Measurements from ENCODE around the gene HCAR3.
"Not testable (repeated sequence)": the region's sequence is repeated elsewhere in the genome, so short reads cannot be mapped to it uniquely, and the experiment has no call there.

The HCAR3 gene

DNA sequence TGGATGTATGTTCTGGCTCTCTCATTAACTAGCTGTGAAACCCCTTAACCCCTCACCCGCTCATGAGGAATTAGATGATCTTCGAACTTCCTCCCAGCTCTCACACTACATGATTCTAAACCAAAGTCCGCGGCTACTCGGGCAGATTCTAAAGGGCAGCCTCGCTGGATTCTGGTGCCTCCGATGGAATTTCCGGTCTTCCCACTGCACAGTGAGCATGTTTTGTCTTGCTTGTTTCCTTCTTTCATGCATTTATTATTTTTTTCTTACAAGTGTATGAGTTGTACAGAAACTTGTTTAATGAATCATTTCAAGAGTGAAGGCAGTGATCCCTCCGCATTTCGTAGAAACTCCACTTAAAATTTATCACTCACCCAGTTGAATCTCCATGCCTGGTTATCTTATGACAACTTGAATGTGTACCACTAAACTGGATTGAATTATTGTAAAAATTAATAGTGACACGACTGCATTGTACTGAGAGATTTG is 4.5 kb upstream of the HCAR3 start:
- DNase-seq: no peak

DNA sequence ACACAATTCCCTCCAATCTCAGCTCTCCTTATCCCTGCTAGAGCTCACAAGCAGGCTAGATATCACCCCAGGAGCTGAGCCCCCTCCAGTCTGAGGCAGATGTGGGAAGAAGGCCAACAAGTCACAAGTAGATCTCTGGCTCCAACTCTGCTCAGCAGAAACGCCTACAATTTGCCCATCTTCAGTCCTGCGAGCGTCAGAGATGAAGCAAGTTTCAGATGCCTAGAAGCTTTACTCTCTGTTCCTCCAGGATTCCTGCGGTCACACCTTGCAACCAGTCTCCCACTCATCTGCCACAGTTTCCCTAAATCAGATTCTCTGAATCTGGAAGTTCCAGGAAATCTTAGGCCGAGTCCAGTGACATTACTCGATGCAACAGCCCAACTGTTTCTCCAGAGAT is 1.4 kb downstream of the HCAR3 start:
- not testable (repeated sequence) for DNase-seq

DNA sequence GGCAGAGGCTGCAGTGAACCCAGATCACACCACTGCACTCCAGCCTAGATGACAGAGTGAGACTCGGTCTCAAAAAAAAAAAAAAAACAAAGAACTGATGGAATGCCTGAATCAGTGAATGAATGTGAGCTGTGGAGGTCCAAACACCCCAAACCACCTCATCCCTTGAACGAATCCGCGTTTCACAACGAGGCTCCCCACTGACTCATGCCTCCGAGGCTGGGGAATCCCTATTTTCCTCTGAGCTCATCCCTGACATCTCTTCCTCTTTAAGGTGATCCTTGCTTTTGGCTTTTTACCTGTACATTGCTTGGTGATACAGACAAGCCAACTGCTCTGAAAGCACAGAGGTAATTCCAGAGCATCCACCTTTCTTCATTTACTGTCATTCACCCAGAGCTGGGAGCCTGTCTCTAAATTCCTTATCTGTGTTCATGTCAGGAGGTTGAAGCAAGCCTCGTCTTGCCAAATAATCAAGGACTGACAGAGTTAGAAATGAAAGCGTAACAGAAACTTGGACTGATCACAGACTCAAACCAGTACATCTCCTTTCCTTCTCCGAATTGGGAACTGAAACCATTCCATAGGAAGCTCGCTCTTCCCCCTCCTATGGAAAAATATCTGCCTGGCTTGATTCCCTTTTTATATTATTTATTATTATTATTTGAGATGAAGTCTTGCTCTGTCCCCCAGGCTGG is 3.0 kb downstream of the HCAR3 start:
- not testable (repeated sequence) for DNase-seq

DNA sequence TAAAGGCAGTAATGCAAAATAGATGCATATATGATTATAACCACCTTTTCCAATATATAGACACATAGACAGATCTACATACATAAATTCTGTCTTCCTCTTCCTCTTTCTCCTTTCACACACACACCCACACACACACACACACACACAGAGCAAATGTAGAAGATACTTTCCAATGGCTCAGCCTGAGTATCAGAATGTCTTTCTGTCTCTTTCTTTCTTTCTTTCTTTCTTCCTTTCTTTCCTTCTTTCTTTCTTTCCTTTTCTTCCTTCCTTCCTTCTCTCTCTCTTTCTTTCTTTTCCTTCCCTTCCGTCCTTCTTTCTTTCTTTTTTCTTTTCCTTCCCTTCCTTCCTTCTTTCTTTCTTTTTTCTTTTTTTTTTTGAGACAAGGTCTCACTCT is 5.3 kb downstream of the HCAR3 start:
- not testable (repeated sequence) for DNase-seq

DNA sequence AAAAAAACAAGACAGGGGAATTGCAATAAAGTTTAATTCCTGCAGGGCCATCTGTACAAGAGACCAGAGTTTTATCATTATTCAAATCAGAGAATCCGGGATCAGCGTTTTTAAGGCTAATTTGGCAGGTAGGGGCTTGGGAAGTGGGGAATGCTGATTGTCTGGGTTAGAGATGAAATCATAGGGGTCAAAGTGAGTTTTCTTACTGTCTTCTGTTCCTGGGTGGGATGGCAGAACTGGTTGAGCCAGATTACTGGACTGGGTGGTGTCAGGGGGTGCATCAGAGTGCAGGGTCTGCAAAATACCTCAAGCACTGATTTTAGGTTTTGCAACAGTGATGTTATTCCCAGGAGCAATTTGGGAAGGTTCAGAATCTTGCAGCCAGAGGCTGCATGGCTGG is 6.3 kb downstream of the HCAR3 start:
- DNase-seq: not testable (repeated sequence)

DNA sequence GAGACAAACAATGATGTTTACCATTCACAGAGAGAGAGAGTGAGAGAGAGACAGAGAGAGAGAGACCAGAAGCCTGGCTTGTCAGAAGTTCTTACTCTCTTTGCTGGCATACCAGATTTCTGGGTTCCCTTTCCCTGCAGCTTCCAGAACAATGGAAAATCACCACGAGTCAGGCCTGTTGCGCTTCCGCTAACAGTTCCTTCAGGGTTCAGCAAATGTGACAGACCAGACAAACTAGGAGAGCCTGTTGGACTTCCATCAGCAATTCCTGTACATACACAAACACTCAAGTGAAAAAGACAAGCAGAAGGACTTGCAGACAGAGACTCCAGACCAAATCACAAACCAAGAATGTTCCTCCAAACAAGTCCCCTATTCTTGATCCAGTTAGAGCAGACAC is 7.3 kb downstream of the HCAR3 start:
- not testable (repeated sequence) for DNase-seq

DNA sequence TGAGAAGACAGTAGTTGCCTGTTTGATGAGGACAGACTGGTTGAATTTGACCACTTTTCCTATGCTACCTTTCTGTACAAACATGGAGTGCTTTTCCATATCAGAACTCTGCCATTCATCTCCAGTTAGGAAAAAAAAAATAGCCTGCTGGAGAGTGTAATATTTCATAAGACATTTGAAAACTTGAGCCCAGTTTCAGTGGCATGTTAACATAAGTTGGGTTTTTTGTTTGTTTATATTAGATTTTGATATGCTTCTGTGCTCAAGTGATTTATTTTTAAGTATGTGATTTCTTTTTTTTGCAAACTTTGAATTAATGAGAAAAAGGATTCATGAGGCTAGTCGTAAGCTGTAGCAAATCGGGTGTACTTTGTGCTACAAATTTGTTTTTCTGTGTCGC is 12.8 kb downstream of the HCAR3 start:
- DNase-seq: not testable (repeated sequence)

DNA sequence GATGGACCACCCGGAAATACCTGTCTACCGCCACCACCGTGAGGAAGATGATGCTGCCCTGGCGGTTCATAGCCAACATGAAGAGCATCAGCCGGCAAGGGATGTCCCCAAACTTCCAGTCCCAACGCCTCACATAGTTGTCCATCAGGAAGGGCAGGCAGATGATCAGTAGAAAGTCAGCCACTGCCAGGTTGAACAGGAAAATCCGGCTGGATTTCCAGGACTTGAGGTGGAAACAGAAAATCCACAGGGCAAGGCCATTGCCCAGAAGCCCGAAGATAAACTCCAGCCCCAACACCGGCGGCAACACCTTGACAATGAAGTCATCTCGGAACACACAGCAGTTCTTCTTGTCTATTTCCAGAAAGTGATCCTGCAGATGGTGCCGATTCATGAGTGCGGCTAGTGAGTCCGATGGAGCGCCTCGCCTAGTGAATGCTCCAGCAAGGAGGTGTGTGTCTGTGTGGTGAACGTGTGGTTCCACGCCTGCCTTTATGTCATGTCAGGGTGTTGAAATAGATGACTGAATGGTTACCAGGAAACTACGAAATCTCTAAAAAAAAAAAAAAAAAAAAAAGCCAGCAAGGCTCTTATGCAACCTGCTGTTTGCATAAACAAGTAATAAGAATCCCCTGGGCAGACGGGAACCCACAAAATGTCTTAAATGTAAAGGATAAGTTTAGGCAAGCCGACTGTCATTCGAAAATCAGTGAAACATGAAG is 13.6 kb downstream of the HCAR3 start, which contains the start of gene HCAR2:
Gene HCAR2 (minus strand): TSS at position 468 of the 722 bp plus-strand sequence. CDS start 74 bp downstream, at position 394.
- not testable (repeated sequence) for DNase-seq

DNA sequence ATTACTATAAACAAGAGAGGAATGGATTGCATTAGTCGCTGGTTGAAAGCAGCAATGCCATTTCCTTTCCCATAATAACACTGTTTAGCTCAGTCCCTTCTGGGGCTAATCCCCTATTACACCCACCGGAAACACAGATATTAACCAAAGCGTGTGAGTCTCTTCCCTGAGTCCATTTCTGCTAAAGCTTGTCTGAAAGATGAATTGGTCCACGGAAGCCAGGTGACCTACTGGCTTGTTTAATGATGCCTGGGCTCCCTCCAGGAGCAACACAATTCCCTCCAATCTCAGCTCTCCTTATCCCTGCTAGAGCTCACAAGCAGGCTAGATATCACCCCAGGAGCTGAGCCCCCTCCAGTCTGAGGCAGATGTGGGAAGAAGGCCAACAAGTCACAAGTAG is 15.1 kb downstream of the HCAR3 start:
- DNase-seq: not testable (repeated sequence)

DNA sequence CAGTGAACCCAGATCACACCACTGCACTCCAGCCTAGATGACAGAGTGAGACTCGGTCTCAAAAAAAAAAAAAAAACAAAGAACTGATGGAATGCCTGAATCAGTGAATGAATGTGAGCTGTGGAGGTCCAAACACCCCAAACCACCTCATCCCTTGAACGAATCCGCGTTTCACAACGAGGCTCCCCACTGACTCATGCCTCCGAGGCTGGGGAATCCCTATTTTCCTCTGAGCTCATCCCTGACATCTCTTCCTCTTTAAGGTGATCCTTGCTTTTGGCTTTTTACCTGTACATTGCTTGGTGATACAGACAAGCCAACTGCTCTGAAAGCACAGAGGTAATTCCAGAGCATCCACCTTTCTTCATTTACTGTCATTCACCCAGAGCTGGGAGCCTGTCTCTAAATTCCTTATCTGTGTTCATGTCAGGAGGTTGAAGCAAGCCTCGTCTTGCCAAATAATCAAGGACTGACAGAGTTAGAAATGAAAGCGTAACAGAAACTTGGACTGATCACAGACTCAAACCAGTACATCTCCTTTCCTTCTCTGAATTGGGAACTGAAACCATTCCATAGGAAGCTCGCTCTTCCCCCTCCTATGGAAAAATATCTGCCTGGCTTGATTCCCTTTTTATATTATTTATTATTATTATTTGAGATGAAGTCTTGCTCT is 16.4 kb downstream of the HCAR3 start:
- DNase-seq: not testable (repeated sequence)

DNA sequence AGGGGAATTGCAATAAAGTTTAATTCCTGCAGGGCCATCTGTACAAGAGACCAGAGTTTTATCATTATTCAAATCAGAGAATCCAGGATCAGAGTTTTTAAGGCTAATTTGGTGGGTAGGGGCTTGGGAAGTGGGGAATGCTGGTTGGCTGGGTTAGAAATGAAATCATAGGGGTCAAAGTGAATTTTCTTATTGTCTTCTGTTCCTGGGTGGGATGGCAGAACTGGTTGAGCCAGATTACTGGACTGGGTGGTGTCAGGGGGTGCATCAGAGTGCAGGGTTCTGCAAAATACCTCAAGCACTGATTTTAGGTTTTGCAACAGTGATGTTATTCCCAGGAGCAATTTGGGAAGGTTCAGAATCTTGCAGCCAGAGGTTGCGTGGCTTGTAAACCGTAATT is 19.7 kb downstream of the HCAR3 start:
- DNase-seq: not testable (repeated sequence)

DNA sequence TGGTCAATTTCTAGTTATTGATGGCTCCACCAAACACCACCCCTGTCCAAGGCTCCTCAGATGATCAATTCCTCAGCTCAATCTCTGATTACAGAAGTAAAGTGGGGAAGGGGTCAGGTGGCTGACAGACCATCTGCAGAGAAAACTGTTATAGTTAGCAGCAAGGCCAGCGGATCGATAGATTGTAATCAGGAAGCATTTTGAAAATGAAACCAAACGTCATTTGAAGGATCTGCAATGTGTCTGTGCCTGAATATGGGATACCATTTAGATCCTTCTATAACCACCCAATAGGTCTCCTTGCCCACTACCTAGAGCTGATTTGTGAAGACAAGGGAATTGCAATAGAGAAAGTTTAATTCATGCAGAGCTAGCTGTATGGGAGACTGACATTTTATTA is 25.0 kb downstream of the HCAR3 start:
- no peak for DNase-seq

DNA sequence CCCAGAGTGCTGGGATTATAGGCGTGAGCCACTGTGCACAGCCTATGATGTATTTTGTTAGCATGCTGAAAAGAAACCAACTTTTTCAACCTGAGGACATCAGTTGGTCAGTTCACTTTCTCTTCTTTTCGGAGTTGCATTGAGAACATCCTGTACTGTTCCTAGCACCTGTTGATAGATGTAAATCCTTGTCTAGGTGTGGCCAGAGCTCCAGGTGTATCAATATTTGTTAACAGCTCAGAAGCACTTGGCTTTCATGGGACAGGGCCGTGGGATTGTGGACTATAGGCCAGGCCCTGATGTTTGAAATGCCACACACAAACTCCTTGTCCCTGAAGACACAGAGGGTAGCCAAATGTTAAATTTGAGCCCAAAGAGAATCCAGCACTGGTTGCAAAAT is 28.3 kb downstream of the HCAR3 start:
- DNase-seq: no peak

DNA sequence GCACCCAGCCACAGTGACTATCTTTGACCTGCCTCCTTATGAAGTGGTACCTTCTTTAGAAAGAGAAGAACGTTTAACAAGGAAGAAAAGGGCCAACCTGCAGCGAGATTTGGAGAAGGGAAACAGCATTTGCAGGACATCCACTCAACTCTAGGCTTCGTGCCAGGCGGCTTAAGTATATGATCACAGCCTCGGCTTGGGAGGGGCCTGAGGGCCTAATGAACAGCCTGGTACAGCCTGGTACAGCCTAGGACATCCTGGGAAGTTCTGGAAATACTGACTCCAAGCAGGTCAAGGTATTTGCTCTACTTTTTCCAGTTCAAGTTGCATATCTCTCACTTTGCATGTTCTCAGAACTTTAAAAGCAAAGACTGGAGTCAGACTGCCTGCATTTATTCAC is 29.5 kb downstream of the HCAR3 start:
- DNase-seq: no peak

DNA sequence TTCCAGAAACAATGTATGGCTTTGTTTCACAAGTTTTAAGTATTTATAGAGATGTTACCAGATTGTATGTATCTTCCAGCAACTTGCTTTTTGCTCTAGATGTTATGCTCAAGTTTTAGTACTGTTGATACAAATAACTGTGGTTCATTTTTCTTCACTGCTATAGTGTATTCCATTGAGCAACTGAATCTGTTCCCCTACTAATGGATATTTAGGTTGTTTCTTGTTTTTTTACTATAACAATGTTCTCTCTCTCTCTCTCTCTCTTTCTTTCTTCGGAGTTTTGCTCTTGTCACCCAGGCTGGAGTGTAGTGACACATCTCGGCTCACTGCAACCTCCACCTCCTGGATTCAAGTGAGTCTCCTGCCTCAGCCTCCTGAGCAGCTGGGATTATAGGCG is 30.1 kb downstream of the HCAR3 start:
- DNase-seq: no peak

DNA sequence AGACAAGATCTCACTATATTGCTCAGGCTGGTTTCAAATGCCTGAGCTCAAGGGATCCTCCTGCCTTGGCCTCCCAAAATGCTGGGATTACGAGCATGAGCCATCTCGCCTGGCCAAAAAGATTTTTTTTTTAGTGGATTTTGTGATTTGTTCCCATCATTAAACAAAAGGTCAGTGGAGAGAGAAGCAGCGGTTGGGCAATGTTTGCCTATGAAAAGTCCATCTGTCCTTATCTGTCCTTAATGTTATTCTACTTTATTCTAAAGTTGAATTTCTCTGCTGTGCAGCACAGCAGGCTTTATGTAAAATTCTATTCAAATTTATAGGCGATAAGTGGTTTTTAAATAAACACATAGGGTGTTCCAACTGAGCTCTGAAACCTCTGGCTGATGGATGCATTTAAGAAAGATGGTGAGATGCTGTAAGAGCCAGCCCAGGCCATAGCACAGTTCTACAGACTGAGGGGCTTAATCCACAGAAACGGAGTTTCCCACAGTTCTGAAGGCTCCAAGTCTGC is 32.3 kb downstream of the HCAR3 start:
- no peak for DNase-seq

DNA sequence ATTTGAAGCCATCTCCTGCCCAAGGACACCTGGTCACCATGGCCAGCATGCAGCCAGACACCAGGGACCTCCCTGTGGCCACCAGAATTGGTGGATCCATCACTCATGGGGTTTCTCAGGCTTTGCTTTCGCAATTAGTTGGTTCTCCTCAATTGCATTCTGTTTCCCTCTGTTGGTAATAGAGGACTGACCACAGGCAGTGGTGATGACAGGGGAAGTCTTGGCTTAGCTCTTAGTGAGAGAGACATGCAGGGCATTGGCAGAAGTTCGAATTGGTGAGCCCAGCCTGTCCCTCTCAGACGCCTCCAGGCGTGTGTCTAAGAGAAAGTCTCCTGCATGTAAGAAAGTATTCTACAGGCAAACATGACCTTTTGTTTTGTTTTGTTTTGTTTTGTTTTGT is 34.8 kb downstream of the HCAR3 start:
- no peak for DNase-seq

DNA sequence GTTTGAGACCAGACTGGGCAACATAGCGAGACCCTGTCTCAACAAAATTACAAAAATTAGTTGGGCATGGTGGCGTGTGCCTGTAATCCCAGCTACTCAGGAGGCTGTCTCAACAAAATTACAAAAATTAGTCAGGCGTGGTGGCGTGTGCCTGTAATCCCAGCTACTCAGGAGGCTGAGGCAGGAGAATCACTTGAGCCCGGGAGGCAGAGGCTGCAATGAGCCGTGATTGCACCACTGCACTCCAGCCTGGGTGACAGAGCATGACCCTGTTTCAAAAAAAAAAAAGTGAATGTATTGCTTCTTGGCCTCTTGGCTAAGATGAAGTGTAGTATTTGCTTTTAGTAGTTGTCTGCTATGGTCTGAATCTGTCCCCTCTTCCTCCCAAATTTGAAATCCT is 35.6 kb downstream of the HCAR3 start:
- DNase-seq: not testable (repeated sequence)

DNA sequence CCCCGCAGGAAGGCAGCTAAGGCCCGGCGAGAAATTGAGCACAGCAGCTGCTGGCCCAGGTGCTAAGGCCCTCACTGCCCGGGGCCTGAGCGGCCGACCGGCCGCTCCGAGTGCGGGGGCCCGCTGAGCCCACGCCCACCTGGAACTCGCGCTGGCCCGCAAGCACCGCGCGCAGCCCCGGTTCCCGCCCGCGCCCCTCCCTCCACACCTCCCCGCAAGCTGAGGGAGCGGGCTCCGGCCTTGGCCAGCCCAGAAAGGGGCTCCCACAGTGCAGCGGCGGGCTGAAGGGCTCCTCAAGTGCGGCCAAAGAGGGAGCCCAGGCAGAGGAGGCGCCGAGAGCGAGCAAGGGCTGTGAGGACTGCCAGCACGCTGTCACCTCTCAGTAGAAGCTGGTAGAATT is 39.8 kb downstream of the HCAR3 start:
- not testable (repeated sequence) for DNase-seq

DNA sequence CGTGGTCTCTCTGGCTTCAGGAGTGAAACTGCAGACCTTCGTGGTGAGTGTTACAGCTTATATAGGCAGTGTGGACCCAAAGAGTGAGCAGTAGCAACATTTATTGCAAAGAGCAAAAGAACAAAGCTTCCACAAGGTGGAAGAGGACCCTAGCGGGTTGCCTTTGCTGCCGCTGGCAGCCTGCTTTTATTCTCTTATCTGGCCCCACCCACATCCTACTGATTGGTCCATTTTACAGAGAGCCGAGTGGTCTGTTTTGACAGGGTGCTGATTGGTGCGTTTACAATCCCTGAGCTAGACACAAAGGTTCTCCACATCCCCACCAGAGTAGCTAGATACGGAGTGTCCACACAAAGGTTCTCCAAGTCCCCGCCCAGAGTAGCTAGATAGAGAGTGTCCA is 40.6 kb downstream of the HCAR3 start:
- DNase-seq: not testable (repeated sequence)

DNA sequence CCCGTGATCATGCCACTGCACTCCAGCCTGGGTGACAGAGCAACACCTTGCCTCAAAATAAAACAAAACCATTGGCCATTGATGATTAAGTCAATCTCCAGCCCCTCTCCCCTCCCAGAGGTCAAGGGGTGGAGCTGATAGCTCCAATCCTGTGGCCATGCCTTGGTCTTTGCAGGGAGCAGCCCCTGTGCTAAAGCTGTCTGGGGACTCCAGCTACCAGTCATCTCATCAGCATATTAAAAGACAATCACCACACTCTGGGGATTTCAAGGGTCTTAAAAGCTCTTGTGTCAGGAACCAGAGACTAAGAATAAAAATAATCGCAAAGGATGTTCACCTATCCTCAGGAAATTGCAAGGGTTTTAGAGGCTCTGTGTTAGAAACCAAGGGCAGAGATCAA is 44.1 kb downstream of the HCAR3 start:
- no peak for DNase-seq

DNA sequence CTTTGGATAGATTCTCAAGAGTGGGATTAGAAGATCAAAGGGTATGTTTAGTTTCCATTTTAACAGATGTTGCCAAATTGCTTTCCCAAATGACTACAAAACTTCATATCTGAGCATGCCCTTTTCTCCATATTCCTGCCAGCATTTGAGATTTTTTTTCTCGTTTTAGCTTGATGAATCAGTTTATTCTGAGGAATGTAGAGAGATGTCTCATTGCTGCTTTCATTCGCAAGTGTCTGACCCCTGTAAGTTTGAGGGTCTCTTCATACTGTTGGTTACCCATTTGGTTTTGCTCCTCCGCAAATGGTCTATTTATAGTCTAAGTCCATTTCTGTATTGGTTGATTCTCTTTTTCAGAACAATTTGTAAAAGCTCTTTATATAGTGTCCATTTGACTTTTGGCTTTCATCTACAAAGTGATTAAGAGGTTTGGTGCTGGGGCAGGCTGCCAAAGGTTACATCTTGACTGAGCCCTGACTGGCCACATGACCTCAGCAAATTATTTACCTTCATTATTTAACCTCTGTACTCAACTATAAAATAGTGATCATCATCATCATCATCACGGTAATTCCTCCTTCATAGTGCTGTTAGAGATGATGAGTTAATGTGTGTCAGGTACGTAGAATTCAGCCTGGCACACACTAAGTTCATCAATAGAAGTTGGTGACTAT is 47.1 kb downstream of the HCAR3 start:
- DNase-seq: peak; percentile 73

DNA sequence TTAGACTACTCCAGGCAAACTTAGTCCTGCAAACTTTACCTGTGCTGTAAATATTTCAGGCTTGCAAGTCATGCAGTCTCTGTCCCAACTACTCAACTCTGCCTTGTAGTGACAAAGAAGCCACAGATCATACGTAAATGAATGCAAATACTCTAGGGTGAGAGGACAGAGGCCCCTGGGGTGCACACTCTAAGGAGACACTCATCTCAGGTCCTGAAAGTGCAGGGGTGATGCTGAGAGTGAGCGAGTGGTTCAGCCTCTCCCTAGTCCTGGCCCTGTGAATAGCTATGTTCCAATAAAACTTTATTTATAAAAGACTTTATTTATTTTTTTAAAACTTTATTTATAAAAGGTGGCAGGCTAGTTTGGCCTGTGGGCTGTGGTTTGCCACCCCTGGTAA is 48.3 kb downstream of the HCAR3 start:
- no peak for DNase-seq

All from kidney glomerular epithelial cell (primary cell).